Erythroblast (primary cell): Measurements from ENCODE around the gene JAZF1.

Source experiments
- DNase-seq, 2 experiments: peaks; one replicate each; lab custom pipeline; 2025; lab: John Stamatoyannopoulos, UW
- GATA1 ChIP-seq: IDR thresholded peaks from 2 replicates; pipeline ENCODE4 v1.6.1; 2011; ENCODE audit warnings: low read depth, mild to moderate bottlenecking, control low read depth, low read length, moderate library complexity
- POLR2A ChIP-seq: IDR thresholded peaks from 2 replicates; pipeline ENCODE4 v1.6.1; 2011; ENCODE audit warnings: mild to moderate bottlenecking, low read length

Gene JAZF1

DNA sequence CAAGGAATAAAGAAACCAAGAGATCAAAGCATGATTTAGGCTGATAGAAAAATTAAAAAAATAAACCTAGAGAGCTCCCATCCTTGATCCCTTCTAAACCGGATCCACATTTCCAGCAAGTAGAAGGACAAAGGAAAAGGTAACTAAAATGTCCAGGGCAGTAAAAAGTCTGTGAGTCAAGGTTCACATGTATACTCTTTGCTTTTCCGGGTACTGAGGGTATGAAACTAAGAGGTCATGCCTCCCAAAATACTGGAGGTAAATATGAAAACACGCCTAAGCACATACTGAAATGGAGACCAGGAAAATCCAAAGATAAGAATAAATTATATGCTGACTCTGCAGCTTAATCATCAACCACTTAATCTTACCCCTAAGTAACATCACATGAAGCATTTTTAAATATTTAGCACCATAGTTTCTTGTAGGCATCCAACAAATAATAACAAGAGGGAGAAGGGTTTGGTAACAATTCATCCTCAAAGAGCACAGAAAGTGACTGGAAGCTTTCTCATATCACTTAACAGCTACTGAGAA, 35.4 kb downstream of the JAZF1 start:
- no peak for TF ChIP-seq POLR2A

DNA sequence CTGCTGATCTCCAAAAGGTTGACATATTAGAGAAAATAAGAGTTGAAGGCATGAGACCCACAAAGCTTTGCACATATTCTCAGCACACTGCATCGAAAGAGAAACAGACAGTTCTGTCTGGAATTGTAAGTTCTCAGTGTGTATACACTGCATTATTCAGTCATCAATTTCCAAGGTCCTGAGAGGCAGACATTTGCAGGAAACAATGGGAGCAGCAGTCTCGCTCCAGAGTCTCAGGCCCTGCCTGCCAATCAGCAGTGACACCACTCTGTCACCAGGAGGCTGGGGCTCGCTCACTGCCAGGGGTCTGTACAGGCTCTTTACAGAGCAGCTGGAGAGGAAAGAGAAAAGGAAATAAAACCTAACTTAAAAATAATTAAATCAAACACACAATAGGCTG, 36.3 kb downstream of the JAZF1 start:
- peak in 1 of 2 experiments; percentile 15 for DNase-seq
- TF ChIP-seq POLR2A (no peak), GATA1 (no peak)

More for the DNA sequence above, 35.4 kb downstream of the JAZF1 start:
- DNase-seq, result no peak

DNA sequence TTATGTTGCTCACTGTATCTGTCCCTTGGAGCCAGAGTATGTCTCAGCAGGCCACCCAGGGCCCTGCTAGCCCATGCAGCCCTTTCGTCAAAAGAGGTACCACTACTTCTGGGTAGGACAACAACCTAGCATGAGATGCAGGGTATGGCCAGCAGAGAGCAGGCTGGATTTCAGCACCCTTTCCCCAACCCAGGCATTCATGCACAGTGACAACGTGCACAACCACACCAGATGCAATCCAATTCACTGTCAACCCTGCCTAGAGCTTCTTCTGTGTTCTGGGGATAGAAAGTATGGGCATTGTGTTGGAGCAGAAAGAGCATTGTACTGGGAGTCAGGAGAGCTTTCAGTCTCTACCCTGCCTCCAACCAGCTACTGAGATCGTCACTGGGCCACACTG, 37.9 kb downstream of the JAZF1 start:
- TF ChIP-seq GATA1 (no peak), POLR2A (no peak)
- DNase-seq, result peak; percentile 19 to 25

DNA sequence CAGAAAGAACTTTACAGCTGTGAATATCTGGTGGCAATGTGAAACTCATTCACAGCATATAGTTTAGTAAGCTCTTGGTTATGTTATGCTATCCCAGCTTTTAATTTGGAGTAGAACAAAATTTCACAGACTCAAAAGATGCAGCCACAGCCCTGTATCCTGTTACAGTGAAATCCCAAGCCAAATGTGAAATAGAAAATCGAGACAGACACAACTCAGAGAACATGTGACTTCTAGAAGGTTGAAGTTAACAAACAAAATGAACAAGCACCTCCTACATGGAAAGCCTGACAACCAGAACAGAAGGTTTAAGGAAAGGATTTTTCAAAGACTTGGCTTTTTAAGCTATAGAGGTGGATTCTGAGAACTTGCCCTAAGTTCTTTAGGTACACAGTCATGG, 39.6 kb downstream of the JAZF1 start:
- TF ChIP-seq GATA1 (no peak), POLR2A (no peak)
- DNase-seq, result no peak

DNA sequence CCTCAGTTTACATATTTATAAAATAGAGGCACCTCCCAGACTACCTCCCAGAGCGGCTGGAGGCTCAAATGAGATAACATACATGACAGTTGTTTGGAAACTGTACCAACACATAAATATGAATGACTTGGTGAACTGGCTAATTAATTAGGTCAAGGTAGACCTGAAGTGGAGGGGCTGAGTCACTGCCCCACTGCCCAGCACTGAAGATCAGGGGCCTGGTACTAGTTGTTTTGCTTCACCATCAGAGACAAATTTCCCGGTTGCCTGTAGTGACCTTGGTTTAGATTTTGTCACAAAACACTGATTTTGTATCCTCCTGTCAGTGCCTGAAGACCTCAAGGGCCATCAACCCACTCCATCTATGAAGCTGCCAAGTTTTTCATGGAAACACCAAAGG, 41.8 kb downstream of the JAZF1 start:
- no peak for TF ChIP-seq POLR2A
- TF ChIP-seq GATA1, result no peak
- DNase-seq, result no peak

DNA sequence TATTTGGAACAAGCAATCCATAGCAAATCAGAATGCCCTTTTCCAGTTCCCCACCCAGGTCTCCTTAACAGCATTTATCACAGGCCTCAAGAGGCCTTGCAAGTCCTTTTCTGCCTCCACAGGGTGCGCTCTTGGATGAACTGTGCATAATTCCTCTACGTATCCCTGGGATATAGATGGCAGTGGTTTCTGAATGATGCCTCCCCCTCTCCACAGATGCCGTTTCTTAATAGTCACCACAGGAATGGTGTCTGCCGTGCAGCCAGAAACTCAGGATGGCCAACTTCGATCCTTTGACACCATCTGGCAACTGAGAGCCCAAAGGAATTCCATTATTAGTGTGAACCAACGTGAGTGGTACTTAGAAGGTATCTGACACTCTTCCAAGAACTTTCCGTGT, 43.1 kb downstream of the JAZF1 start:
- no peak for DNase-seq
- no peak for TF ChIP-seq POLR2A
- TF ChIP-seq GATA1, result no peak

DNA sequence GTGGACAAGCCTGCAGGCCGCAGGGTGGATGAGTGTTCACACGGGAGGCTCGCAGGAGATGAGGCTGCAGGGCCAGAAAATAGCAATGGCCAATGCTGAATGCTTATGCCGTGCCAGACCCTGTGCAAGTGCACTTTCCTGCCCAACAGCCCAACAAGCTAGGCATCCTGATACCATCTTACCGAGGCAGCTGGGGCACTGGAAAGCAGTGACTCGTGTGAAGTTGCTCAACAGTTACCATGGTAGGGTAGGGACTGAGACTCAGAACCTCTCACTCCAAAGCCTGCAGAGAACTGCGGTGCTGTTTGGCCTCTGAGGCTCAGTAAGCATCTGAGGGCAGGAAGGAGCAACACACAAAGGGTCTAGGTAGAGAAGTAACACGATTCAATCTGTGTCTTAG, 43.7 kb downstream of the JAZF1 start:
- peak; percentile 8 to 18 for DNase-seq
- TF ChIP-seq POLR2A (no peak), GATA1 (no peak)

DNA sequence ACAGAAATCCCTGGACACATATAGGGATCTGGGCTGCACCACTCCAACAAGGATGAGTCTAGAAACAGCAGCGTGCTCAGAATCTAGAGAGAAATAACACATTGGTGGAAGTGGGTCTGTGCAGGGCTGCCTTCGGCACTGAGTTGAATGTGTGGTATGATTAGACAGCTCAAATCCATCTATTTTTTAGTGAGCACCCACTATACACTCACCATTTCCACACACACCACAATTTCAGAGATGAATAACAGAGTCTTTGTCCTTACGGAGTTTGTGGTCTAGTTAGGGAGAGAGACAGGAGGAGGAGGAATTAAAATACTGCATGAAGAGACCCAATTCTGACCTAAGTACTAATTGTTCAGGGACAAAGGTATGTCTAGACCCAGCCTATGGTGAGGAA, 44.2 kb downstream of the JAZF1 start:
- TF ChIP-seq POLR2A, result no peak
- TF ChIP-seq GATA1, result no peak
- DNase-seq, result no peak

DNA sequence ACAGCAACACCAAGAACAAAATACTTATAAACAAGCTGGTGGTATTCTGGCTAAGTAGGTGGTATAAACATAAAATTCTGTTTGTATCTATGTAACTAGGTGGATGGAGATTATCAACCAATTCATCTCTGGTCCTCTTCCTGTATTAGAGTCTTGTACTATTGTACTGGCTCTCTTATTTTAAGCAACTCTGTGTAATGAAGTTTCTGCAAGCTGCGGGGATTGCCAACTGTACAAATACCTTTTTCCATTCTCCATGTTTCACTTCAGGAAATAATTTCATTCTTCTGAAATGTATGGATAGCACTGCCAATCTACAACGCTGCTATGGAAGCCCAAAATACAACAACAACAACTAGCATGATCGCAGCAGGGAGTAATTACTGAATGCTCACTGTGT, 44.8 kb downstream of the JAZF1 start:
- TF ChIP-seq GATA1 (no peak), POLR2A (no peak)
- DNase-seq, result no peak

DNA sequence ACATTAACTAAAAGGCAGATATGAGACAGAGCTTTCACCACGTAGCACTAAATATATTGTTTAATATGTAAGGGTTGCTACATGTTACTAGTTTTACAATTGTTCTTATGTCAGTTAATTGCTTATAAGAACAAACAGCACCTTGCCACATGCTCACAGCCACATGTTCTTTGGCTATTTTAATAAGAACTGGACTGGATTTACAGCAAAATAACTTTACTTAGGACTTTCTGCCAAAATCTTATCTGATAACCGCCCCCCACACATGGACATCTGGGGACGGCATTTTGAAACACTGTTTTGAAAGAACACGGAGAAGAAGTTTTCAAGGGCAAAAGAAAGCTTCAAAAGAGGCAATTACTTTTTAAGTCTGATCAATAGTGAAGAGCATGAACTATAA, 45.3 kb downstream of the JAZF1 start:
- peak; percentile 14 to 32 for DNase-seq
- TF ChIP-seq GATA1, result no peak
- no peak for TF ChIP-seq POLR2A

DNA sequence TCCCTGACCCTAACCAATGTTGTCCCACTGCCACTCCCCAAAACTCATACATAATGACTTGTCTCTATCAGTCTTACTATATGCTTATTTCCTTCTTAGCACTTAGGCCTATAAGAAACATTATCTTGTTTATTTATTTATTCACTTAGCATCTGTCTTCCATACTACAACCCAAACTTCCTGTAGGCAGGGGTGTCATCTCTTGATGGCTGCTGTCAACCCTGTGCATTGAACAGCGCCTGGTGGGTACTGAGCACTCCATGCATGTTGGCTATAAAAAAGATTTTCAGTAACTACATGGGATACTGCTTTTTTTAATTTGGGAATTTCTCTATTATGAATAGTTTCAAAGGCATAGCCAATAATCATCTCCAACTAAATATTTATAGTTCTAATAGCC, 46.7 kb downstream of the JAZF1 start:
- no peak for DNase-seq
- TF ChIP-seq POLR2A, result no peak

DNA sequence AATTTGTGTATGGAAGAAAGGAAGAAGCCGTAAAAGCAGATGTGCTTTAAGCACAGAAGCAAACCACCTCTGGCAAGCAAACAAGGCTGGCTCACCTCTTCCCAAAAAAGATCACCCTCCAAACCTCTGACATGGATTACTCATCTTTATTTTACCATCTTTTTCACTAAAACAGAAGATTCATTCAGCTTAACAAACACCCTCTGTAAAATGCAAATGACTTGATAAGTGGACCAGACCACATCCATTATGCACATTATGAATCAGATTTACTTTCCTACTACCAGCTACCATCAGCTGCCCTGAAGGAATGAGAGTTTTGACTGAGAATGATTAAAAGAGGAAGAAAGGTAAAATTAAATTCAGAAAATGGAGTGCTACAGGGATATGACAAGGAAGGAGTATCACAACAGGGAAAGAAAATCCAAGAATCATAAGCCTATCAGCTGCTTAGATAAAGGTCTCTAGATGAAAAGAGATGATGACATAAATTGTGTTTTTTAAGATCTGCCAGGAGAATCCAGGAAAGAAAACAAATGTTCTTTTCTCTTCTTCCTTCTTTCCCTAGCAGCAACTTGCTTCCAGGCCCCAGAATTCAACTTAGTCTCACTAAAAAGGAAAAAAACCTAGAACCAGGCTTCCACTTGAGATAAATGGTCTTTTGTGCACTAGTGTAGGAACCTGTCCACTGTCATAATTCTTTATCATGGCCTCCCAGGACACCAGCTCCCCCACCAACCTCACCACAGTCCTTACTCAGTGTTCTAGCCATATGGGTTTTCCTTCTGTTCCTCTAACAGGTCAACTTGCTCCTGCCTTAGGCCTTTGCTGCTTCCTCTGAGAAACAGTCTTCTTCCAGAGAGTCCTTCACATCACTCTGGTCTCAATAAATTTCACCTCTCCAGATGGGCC, 47.4 kb downstream of the JAZF1 start:
- peak in 1 of 2 experiments; percentile 7 for DNase-seq

DNA sequence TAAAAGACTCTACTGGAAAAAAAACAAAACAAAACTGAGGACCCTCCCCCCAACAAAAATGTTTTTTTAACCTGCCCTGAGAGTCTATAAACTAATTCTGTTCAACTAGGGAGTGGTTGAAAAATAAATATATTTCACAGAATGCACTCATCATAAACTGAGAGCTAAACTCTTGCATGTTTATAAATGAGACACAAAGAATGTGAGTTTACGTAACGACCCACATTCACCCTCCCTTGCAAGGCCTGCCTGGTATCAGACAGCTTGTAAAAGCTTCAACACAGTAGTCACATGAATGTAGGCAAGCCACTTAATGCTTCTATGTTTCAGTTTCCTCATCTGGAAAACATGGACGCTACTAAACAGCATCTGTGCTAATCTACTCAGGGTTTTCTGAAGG, 50.3 kb downstream of the JAZF1 start:
- no peak for DNase-seq
- TF ChIP-seq POLR2A (no peak), GATA1 (no peak)

More for the DNA sequence above, 47.4 kb downstream of the JAZF1 start:
- TF ChIP-seq POLR2A (no peak), GATA1 (no peak)

DNA sequence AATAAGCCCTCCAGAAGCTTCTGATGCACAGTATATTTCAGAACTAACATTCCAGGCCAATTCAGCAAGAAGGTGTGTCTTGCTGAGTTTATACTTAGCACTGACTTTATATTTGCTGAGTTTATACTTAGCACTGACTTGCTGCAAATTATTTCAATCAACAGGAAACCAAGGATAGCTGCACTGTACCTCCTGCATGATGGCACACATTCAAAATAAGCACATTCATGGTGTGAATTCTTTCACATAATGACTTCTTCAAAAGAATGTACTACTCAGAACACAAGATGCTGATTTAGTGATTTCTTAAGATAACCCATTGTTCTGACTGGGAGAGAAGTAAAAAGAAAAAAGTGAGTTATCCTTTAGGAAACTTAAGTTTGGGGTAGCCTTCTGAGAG, 52.0 kb downstream of the JAZF1 start:
- TF ChIP-seq GATA1, result no peak
- TF ChIP-seq POLR2A, result no peak
- DNase-seq, result no peak
